Measurements from ENCODE around the gene RACK1. TPM values are rescaled to one million over a fixed set of nuclear protein-coding genes. Genes with fewer than 3 reads are reported as not detected.

RACK1 gene
- total and polyA plus RNA-seq, 2 of the 8 experiments (the other 6 are each of a cell fraction or from before 2014, with no cell fraction given), result 2,589 to 7,971 TPM

DNA sequence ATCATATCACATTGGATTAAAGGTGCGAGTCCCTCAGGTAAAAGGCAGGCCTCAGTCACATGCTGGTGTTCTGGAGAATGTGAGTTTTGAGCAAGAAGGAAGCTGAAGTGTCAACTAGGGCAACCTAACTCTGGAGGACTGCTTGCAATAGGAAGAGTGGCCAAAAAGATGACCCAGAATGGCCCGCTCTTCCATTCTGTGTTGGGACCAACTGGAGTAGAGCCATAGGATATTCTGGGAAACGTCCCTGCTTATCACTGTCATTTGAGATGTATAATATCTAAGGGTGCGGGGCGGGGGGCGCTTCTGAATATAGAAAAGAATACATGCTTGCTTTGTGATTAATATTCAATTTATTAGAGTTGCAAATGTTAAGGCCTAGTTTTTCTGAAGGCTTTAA is 31.6 kb downstream of the RACK1 start:
- Histone ChIP-seq H3K27ac (ENCODE audit: low read depth, low read length) (no peak overlapping the region), H2BK15ac (ENCODE audit: low read length) (no peak overlapping the region), H3K36me3 (ENCODE audit: control insufficient read depth in 2 of 4, insufficient read depth in 4 of 4, low read length in 3 of 4) (no peaks in the 10 kb centered on the region), H3K4ac (replicated peaks; ENCODE audit: insufficient read length, low read depth, low read length) (no peak overlapping the region), H3K9ac (replicated peaks in 1 of 4; ENCODE audit: extremely low read depth in 1 of 4, low read depth in 3 of 4, low read length in 3 of 4) (no peak overlapping the region), H3K4me1 (replicated peaks in 1 of 4; ENCODE audit: control insufficient read depth in 3 of 4, insufficient read depth in 4 of 4, low read length in 3 of 4) (0 out of 7 replicates have a peak, but pooled peaks cover 0 to 2% (median 0%) of the 10 kb centered on the region in 4 experiments), H2BK120ac (replicated peaks; ENCODE audit: low read depth, low read length) (no peak overlapping the region), H3K56ac (replicated peaks; ENCODE audit: insufficient read length, low read depth, low read length) (no peak overlapping the region), H3K18ac (ENCODE audit: extremely low read depth, low read length) (no peak overlapping the region), H2BK12ac (ENCODE audit: low read depth, low read length) (no peak overlapping the region), H3K23me2 (ENCODE audit: low read depth, low read length) (peaks cover under 1% of the 10 kb centered on the region; the same call in 1 of the 2 replicates), H3K14ac (ENCODE audit: insufficient read length) (no peak overlapping the region), H4K91ac (replicated peaks; ENCODE audit: insufficient read length, low read length) (no peak overlapping the region), H3K79me1 (ENCODE audit: low read depth, low read length) (no peaks in the 10 kb centered on the region), H3K4me3 (ENCODE audit: extremely low read depth in 1 of 4, insufficient read depth in 2 of 4, low read depth in 3 of 4, low read length in 4 of 4) (no peak overlapping the region), H2BK5ac (ENCODE audit: low read depth, low read length) (no peak overlapping the region), H4K5ac (ENCODE audit: insufficient read length, low read depth, low read length) (no peak overlapping the region), H3K9me3 (ENCODE audit: insufficient read depth in 2 of 2, low read depth in 1 of 2, low read length in 1 of 2) (no peaks in the 10 kb centered on the region), H3K79me2 (ENCODE audit: control insufficient read depth in 1 of 2, insufficient read depth in 2 of 2, low read length in 2 of 2) (no peaks in the 10 kb centered on the region), H2AK5ac (ENCODE audit: low read depth, low read length) (no peak overlapping the region), H3K27me3 (replicated peaks in 1 of 4; ENCODE audit: control insufficient read depth in 3 of 4, extremely low read depth in 1 of 4, insufficient read depth in 3 of 4, low read length in 3 of 4) (peaks cover 0 to 5% (median 1%) of the 10 kb centered on the region in 4 experiments; a peak in 2 of 7 replicates), H4K8ac (ENCODE audit: extremely low read depth, insufficient read depth, low read length) (no peak overlapping the region), H4K20me1 (replicated peaks in 1 of 2; ENCODE audit: control insufficient read depth in 1 of 2, insufficient read depth in 2 of 2, low read length in 2 of 2) (no peaks in the 10 kb centered on the region), H3K4me2 (ENCODE audit: insufficient read depth in 1 of 2, low read depth in 2 of 2, low read length in 2 of 2) (no peak overlapping the region), H3K23ac (ENCODE audit: insufficient read length) (no peak overlapping the region), H2AFZ (ENCODE audit: low read length) (no peak overlapping the region), H2BK20ac (ENCODE audit: low read length) (no peak overlapping the region)
- ChIA-PET POLR2A (ENCODE audit: partially characterized antibody) (interaction anchor here (1.0 to 1.6 kb wide), 4 partner anchors 10 to 49 kb away, joined by 3 to 7 read pairs (median 4); partner anchors contain the start of genes RACK1 and TRIM52), CTCF (ENCODE audit: partially characterized antibody) (interaction anchor here (0.6 to 14.5 kb wide), 4 partner anchors 8 to 1632 kb away, joined by 3 to 197 read pairs (median 4); no protein-coding TSS in a partner anchor)
- DNase-seq (ENCODE audit: low read depth in 1 of 2, low spot score in 2 of 2) (no peak), FAIRE-seq (no peak)
- WGBS, 2 experiments (ENCODE audit: extremely low coverage in 1 of 2, insufficient coverage in 1 of 2, insufficient read length in 1 of 2, insufficient replicate concordance in 2 of 2, low coverage in 1 of 2, low lambda C conversion rate in 2 of 2, missing lambda C conversion rate in 1 of 2), result 93% methylated on average over 6 of the region's 6 CpGs; no CpG with 5 or more reads in 1 of the 2 experiments
- TF ChIP-seq, protein P1, sequence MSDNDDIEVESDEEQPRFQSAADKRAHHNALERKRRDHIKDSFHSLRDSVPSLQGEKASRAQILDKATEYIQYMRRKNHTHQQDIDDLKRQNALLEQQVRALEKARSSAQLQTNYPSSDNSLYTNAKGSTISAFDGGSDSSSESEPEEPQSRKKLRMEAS (IDR thresholded peaks at IDR 0.05), result no peak
- TF ChIP-seq FOSL1 (IDR thresholded peaks at IDR 0.05; ENCODE audit: insufficient read depth, low read depth, low read length) (no peak), CTBP2 (IDR thresholded peaks at IDR 0.05; ENCODE audit: borderline replicate concordance, insufficient read depth, insufficient read length, low read length) (no peak), RXRA (IDR thresholded peaks at IDR 0.05; ENCODE audit: insufficient read depth, low read depth, low read length) (no peak), RFX5 (IDR thresholded peaks at IDR 0.05; ENCODE audit: borderline replicate concordance, low read depth, low read length) (no peak), BACH1 (IDR thresholded peaks at IDR 0.05; ENCODE audit: low read length) (no peak), JUN (IDR thresholded peaks at IDR 0.05; ENCODE audit: low read depth, low read length) (no peak), CBX8 (IDR thresholded peaks at IDR 0.05; ENCODE audit: borderline replicate concordance, low read depth, low read length) (no peak), RNF2 (IDR thresholded peaks at IDR 0.05; ENCODE audit: borderline replicate concordance, low read depth, low read length, missing control alignments, poor library complexity, severe bottlenecking) (no peak)
- TF ChIP-seq, protein P2, sequence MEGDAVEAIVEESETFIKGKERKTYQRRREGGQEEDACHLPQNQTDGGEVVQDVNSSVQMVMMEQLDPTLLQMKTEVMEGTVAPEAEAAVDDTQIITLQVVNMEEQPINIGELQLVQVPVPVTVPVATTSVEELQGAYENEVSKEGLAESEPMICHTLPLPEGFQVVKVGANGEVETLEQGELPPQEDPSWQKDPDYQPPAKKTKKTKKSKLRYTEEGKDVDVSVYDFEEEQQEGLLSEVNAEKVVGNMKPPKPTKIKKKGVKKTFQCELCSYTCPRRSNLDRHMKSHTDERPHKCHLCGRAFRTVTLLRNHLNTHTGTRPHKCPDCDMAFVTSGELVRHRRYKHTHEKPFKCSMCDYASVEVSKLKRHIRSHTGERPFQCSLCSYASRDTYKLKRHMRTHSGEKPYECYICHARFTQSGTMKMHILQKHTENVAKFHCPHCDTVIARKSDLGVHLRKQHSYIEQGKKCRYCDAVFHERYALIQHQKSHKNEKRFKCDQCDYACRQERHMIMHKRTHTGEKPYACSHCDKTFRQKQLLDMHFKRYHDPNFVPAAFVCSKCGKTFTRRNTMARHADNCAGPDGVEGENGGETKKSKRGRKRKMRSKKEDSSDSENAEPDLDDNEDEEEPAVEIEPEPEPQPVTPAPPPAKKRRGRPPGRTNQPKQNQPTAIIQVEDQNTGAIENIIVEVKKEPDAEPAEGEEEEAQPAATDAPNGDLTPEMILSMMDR (IDR thresholded peaks at IDR 0.05; ENCODE audit: control extremely low read depth in 1 of 3, insufficient read depth in 1 of 3, low read depth in 1 of 3, low read length in 3 of 3), result no peak
